Stimulated activated CD4-positive, alpha-beta T cell treated with anti-CD3 and anti-CD28 coated beads, Interleukin-12 subunit alpha, Interleukin-12 subunit beta, amount 100 ng/mL, for 24 hours (primary cell): ENCODE data around the gene IMPDH1.

Experiments
- DNase-seq, 2 experiments: peaks; one replicate each; pipeline ENCODE4 v3.0.0-alpha.2; 2020; ENCODE audit warnings: low read depth in 2 of 2

Gene IMPDH1

GRCh38 chr7:128434413-128435326, 24.9 kb upstream of the IMPDH1 start:
- DNase-seq: no peak

GRCh38 chr7:128431754-128432153, 22.0 kb upstream of the IMPDH1 start:
- DNase-seq: no peak

- no peak for DNase-seq
These were observed 21.4 kb upstream of the IMPDH1 start for GRCh38 chr7:128431221-128431620.

GRCh38 chr7:128430207-128430606, 20.4 kb upstream of the IMPDH1 start:
- no peak for DNase-seq

- DNase-seq: no peak
These were observed 17.6 kb upstream of the IMPDH1 start for GRCh38 chr7:128427289-128427891.

- peak; percentile 59 to 86 for DNase-seq
These were observed 16.1 kb upstream of the IMPDH1 start for GRCh38 chr7:128425850-128426249.

- no peak for DNase-seq
These were observed 15.0 kb upstream of the IMPDH1 start for GRCh38 chr7:128424686-128425275.

- no peak for DNase-seq
These were observed 13.1 kb upstream of the IMPDH1 start for GRCh38 chr7:128422842-128423241.

- no peak for DNase-seq
These were observed 12.3 kb upstream of the IMPDH1 start for GRCh38 chr7:128422037-128422436.

GRCh38 chr7:128421384-128421783, 11.6 kb upstream of the IMPDH1 start:
- DNase-seq: no peak

GRCh38 chr7:128420773-128421172, 11.0 kb upstream of the IMPDH1 start:
- DNase-seq: no peak

- DNase-seq: no peak
These were observed 9.5 kb upstream of the IMPDH1 start for GRCh38 chr7:128419257-128419656.

GRCh38 chr7:128417071-128417470, 7.3 kb upstream of the IMPDH1 start:
- DNase-seq: no peak

- no peak for DNase-seq
These were observed 5.5 kb upstream of the IMPDH1 start for GRCh38 chr7:128415217-128415785.

GRCh38 chr7:128410451-128410753, 620 bp upstream of the IMPDH1 start:
- no peak for DNase-seq

- no peak for DNase-seq
These were observed 830 bp downstream of the IMPDH1 start for GRCh38 chr7:128408709-128409595.

- no peak for DNase-seq
These were observed 1.8 kb downstream of the IMPDH1 start for GRCh38 chr7:128407751-128408708.

GRCh38 chr7:128407233-128407589, 2.6 kb downstream of the IMPDH1 start:
- no peak for DNase-seq

- no peak for DNase-seq
These were observed 3.2 kb downstream of the IMPDH1 start for GRCh38 chr7:128406314-128407232.
